ENCODE data around the gene SMC1B. TPM values are rescaled to one million over a fixed set of nuclear protein-coding genes. Genes with fewer than 3 reads are reported as not detected.

The SMC1B gene
- total and polyA plus RNA-seq, 9 of the 15 experiments (the other 6 are each of a cell fraction or from before 2014, with no cell fraction given) = 0.03 TPM; not detected in 8

- TF ChIP-seq BRF1 (IDR thresholded peaks at IDR 0.05; ENCODE audit: borderline replicate concordance, extremely low read depth, insufficient read length) (no peak), SMAD4 (CRISPR knock-in tag; conservative IDR thresholded peaks at IDR 0.05) (no peak)
These were observed 78.9 kb downstream of the SMC1B start (continued) for GRCh38 chr22:45334528-45334927.

- Histone ChIP-seq H3K4me2 (ENCODE audit: insufficient read depth, low read length) (no peak overlapping the region), H3K9me1 (ENCODE audit: control insufficient read depth, insufficient read depth, low read length) (no peaks in the 10 kb centered on the region), H3K36me3 (ENCODE audit: control insufficient read depth, insufficient read depth, low read length) (peaks cover 89% of the 10 kb centered on the region; the same call in 2 of the 3 replicates), H3K4me1 (replicated peaks in 1 of 2; ENCODE audit: control insufficient read depth in 2 of 2, insufficient read depth in 2 of 2, low read length in 2 of 2) (no peaks in the 10 kb centered on the region), H3K9ac (ENCODE audit: insufficient read depth in 1 of 2, low read depth in 2 of 2, low read length in 2 of 2) (no peak overlapping the region), H3K4me3 (no peak overlapping the region), H3K9me3 (replicated peaks; ENCODE audit: control insufficient read depth, insufficient read depth, low read depth, low read length) (no peaks in the 10 kb centered on the region), H3K27me3 (ENCODE audit: control insufficient read depth in 2 of 2, insufficient read depth in 2 of 2, low read length in 2 of 2) (no peaks in the 10 kb centered on the region), H3K27ac (ENCODE audit: extremely low read depth, low read depth, low read length) (no peak overlapping the region), H3K79me2 (ENCODE audit: control insufficient read depth, insufficient read depth, low read length) (no peaks in the 10 kb centered on the region), H2AFZ (ENCODE audit: low read depth, low read length) (no peak overlapping the region), H4K20me1 (replicated peaks; ENCODE audit: control insufficient read depth, insufficient read depth, low read length) (no peaks in the 10 kb centered on the region)
- TF ChIP-seq DNMT1 (IDR thresholded peaks at IDR 0.05) = no peak
- TF ChIP-seq RBM15 (IDR thresholded peaks at IDR 0.05; ENCODE audit: insufficient read depth, low read length) = no peak
- no peak for TF ChIP-seq RHOXF2B (CRISPR knock-in tag; conservative IDR thresholded peaks at IDR 0.05)
- no peak for TF ChIP-seq CEBPB (tag; IDR thresholded peaks at IDR 0.05)
- no peak for TF ChIP-seq IRF1 (CRISPR knock-in tag; IDR thresholded peaks at IDR 0.05; ENCODE audit: borderline replicate concordance)
- TF ChIP-seq HMG20B (CRISPR knock-in tag; IDR thresholded peaks at IDR 0.05) = no peak
- no peak for TF ChIP-seq ZNF398 (CRISPR knock-in tag; IDR thresholded peaks at IDR 0.05)
- no peak for TF ChIP-seq NEUROD1 (IDR thresholded peaks at IDR 0.05; ENCODE audit: borderline replicate concordance, low read depth, low read length, partially characterized antibody)
- TF ChIP-seq CREB1 (IDR thresholded peaks at IDR 0.05) = no peak
- TF ChIP-seq CREB1 (CRISPR knock-in tag; IDR thresholded peaks at IDR 0.05) = no peak
- WGBS (ENCODE audit: insufficient coverage, low coverage, missing lambda C conversion rate) = 92% methylated on average over 5 of the region's 5 CpGs
- no peak for FAIRE-seq
- intact Hi-C loops (cut with micrococcal nuclease) (no loop called here), in situ Hi-C loops (cut with MboI) (no loop called here)
- no TSS peak for BruUV-seq (replicated peaks)
- ChIA-PET POLR2A (interaction anchor here (0.6 kb wide), 1 partner anchor 54 kb away, joined by 3 read pairs; no protein-coding TSS in a partner anchor), CTCF (ENCODE audit: low intra/inter-chr PET ratio) (no interaction called here)
- no peak for ATAC-seq
- DNase-seq (ENCODE audit: extremely low read depth in 1 of 4, low spot score in 3 of 4) = no peak
These were observed 79.3 kb downstream of the SMC1B start for GRCh38 chr22:45334068-45334467.

All from K562 (cell line).